SK-N-SH treated with all-trans-retinoic acid at 6 μM for 48 hours (cell line): Measurements from ENCODE around the gene PRSS53.

Experiments
- ATAC-seq: fragments of 200-7000 bp; cut with Tn5 transposase; 3 replicates; pipeline ENCODE4 v1.9.1; 2020; ENCODE audit warnings: mild to moderate bottlenecking, moderate library complexity
- ARNTL ChIP-seq: fragments of 450-650 bp; formaldehyde crosslinking; IDR thresholded peaks from 2 replicates; pipeline ENCODE4 v1.5.0; 2020; ENCODE audit warnings: low read depth, mild to moderate bottlenecking, moderate library complexity, borderline replicate concordance
- BACH2 ChIP-seq: fragments of 250-450 bp; sonication (Bioruptor Pico); IDR thresholded peaks from 2 replicates; pipeline ENCODE4 v1.9.0; 2021; ENCODE audit warnings: mild to moderate bottlenecking, borderline replicate concordance
- CREB5 ChIP-seq: fragments of 250-450 bp; sonication (Bioruptor Pico); IDR thresholded peaks from 2 replicates; pipeline ENCODE4 v1.5.1; 2020; ENCODE audit warnings: low read depth, mild to moderate bottlenecking, moderate library complexity
- CSDC2 ChIP-seq: fragments of 250-450 bp; sonication (Bioruptor Pico); IDR thresholded peaks from 2 replicates; pipeline ENCODE4 v1.5.0; 2020; ENCODE audit warnings: mild to moderate bottlenecking, moderate library complexity
- CSRNP3 ChIP-seq: fragments of 250-450 bp; sonication (Bioruptor Pico); IDR thresholded peaks from 2 replicates; pipeline ENCODE4 v1.5.1; 2021; ENCODE audit warnings: mild to moderate bottlenecking, moderate library complexity
- ESRRG ChIP-seq: fragments of 250-450 bp; sonication (Bioruptor Pico); IDR thresholded peaks from 2 replicates; pipeline ENCODE4 v1.6.1; 2021; ENCODE audit warnings: mild to moderate bottlenecking
- GLIS3 ChIP-seq: fragments of 250-450 bp; sonication (Bioruptor Pico); IDR thresholded peaks from 2 replicates; pipeline ENCODE4 v1.5.0; 2020; ENCODE audit warnings: mild to moderate bottlenecking, moderate library complexity
- ISL1 ChIP-seq: fragments of 250-450 bp; sonication (Bioruptor Pico); IDR thresholded peaks from 2 replicates; pipeline ENCODE4 v2.1.2; 2022; ENCODE audit warnings: mild to moderate bottlenecking, moderate library complexity
- OSR1 ChIP-seq: fragments of 250-450 bp; sonication (Bioruptor Pico); IDR thresholded peaks from 2 replicates; pipeline ENCODE4 v1.8.0; 2022; ENCODE audit warnings: moderate library complexity, mild to moderate bottlenecking, inconsistent platforms
- PATZ1 ChIP-seq: fragments of 250-450 bp; sonication (Bioruptor Pico); IDR thresholded peaks from 2 replicates; pipeline ENCODE4 v1.8.0; 2020; ENCODE audit warnings: mild to moderate bottlenecking, moderate library complexity, borderline replicate concordance
- POU6F1 ChIP-seq: fragments of 250-450 bp; sonication (Bioruptor Pico); IDR thresholded peaks from 2 replicates; pipeline ENCODE4 v1.8.0; 2021; ENCODE audit warnings: low read depth, mild to moderate bottlenecking, moderate library complexity, borderline replicate concordance
- PPARA ChIP-seq: fragments of 250-450 bp; sonication (Bioruptor Pico); IDR thresholded peaks from 2 replicates; pipeline ENCODE4 v1.5.0; 2020; ENCODE audit warnings: mild to moderate bottlenecking, borderline replicate concordance
- RARB ChIP-seq: fragments of 250-450 bp; sonication (Bioruptor Pico); IDR thresholded peaks from 2 replicates; pipeline ENCODE4 v1.8.0; 2021; ENCODE audit warnings: mild to moderate bottlenecking, moderate library complexity
- SNAI2 ChIP-seq: fragments of 250-450 bp; sonication (Bioruptor Pico); IDR thresholded peaks from 2 replicates; pipeline ENCODE4 v1.5.0; 2020; ENCODE audit warnings: mild to moderate bottlenecking, moderate library complexity
- TCF4 ChIP-seq: fragments of 250-450 bp; sonication (Bioruptor Pico); IDR thresholded peaks from 2 replicates; pipeline ENCODE4 v1.8.0; 2021; ENCODE audit warnings: mild to moderate bottlenecking, moderate library complexity, borderline replicate concordance
- TSHZ2 ChIP-seq: fragments of 250-450 bp; sonication (Bioruptor Pico); IDR thresholded peaks from 2 replicates; pipeline ENCODE4 v1.5.0; 2020; ENCODE audit warnings: mild to moderate bottlenecking, moderate library complexity
- ZC3H10 ChIP-seq: fragments of 250-450 bp; sonication (Bioruptor Pico); IDR thresholded peaks from 2 replicates; pipeline ENCODE4 v1.5.1; 2021; ENCODE audit warnings: mild to moderate bottlenecking, moderate library complexity
- ZFP3 ChIP-seq: fragments of 250-450 bp; sonication (Bioruptor Pico); IDR thresholded peaks from 2 replicates; pipeline ENCODE4 v1.5.0; 2020; ENCODE audit warnings: mild to moderate bottlenecking, moderate library complexity
- ZFP30 ChIP-seq: fragments of 450-650 bp; formaldehyde crosslinking; IDR thresholded peaks from 2 replicates; pipeline ENCODE4 v1.5.0; 2022; ENCODE audit warnings: mild to moderate bottlenecking, moderate library complexity
- ZNF565 ChIP-seq: fragments of 450-650 bp; formaldehyde crosslinking; conservative IDR thresholded peaks from 2 replicates; pipeline ENCODE4 v1.5.0; 2020; ENCODE audit warnings: low read depth, mild to moderate bottlenecking, moderate library complexity
- ZNF8 ChIP-seq: fragments of 450-650 bp; formaldehyde crosslinking; IDR thresholded peaks from 2 replicates; pipeline ENCODE4 v1.5.0; 2020; ENCODE audit warnings: mild to moderate bottlenecking, moderate library complexity

PRSS53 gene

GRCh38 chr16:31042866-31043265, 45.9 kb downstream of the PRSS53 start:
- no peak for ATAC-seq
- TF ChIP-seq TCF4 (no peak), ZC3H10 (CRISPR knock-in tag) (no peak), TSHZ2 (CRISPR knock-in tag) (no peak), PATZ1 (CRISPR knock-in tag) (no peak), POU6F1 (CRISPR knock-in tag) (no peak), CREB5 (CRISPR knock-in tag) (no peak), CSDC2 (CRISPR knock-in tag) (no peak)

- no peak for TF ChIP-seq SNAI2 (CRISPR knock-in tag)
- no peak for TF ChIP-seq POU6F1 (CRISPR knock-in tag)
- TF ChIP-seq, all 23 proteins: peak for 0
- no peak for ATAC-seq
These were observed 49.8 kb downstream of the PRSS53 start for GRCh38 chr16:31038993-31039392.

- no peak for ATAC-seq
- TF ChIP-seq OSR1 (no peak), ZC3H10 (CRISPR knock-in tag) (no peak), ZFP30 (no peak), CSRNP3 (CRISPR knock-in tag) (no peak), PPARA (CRISPR knock-in tag) (no peak), CREB5 (CRISPR knock-in tag) (no peak), BACH2 (CRISPR knock-in tag) (no peak), SNAI2 (CRISPR knock-in tag) (no peak), ZFP3 (CRISPR knock-in tag) (no peak), RARB (CRISPR knock-in tag) (no peak), ZNF8 (no peak), TCF4 (no peak), PATZ1 (CRISPR knock-in tag) (no peak), ZNF565 (CRISPR knock-in tag) (no peak), ESRRG (CRISPR knock-in tag) (no peak), GLIS3 (CRISPR knock-in tag) (no peak), ARNTL (no peak), CSDC2 (CRISPR knock-in tag) (no peak), ISL1 (CRISPR knock-in tag) (no peak), POU6F1 (CRISPR knock-in tag) (no peak)
These were observed 52.1 kb downstream of the PRSS53 start for GRCh38 chr16:31036691-31037090.
